HG03108 (cell line): Measurements from ENCODE around the gene KLK8.
"Not testable (repeated sequence)": the region's sequence is repeated elsewhere in the genome, so short reads cannot be mapped to it uniquely, and the experiment has no call there.

Experiments
- ATAC-seq: cut with Tn5 transposase; IDR thresholded peaks from one replicate; pipeline ENCODE4 v1.9.1; 2021; ENCODE audit warnings: moderate library complexity; ENCODE audit not compliant: unreplicated experiment

The KLK8 gene

DNA sequence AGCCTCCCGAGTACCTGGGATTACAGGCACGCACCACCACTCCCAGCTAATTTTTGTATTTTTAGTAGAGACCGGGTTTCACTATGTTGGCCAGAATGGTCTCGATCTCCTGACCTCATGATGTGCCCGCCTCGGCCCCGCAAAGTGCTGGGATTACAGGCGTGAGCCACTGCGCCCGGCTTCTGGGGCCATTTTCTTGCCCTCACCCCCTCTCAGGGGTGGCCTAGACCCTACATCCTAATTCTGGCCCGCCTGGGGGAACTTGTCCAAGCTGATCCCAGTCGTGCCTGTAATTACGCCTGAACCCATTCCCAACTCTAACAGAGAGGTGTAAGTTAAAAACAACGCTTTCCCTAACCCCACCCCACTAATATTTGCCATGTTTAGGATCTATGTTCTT lies 17.0 kb downstream of the KLK8 start:
- not testable (repeated sequence) for ATAC-seq

DNA sequence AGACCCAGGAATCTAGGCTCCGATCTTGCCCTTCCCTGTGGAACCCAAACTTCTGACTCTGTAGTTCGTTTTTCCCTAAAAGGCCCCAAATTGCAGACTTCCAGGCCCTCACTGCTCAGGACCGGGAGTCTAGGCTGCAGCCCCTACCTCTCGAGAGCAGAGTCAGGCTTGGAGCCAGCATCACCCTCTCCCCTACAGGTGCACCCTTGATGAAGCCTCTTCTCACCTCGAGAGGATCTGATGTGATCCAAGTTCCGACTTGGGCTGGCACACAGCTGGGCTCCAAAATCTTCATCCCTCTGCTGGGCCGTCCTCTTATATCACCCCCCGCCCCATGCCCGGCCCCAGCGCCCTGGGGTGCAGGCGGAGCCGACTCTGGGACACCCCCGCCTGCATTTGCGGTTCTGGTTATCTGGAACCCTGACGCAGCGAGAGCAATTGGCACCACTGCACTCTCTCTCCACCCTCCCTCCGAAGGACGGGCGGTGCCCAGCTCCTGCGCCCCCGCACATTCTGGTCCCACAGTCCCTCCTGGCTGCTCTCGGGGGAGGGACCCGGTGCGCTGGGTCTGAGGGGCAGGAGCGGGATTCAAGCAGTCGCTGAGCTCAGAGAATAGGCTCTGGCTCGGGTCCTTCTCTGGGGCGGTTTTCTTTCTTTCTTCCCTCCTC lies 17.6 kb downstream of the KLK8 start, which contains the start of gene KLK7:
Gene KLK7 (minus strand): TSS at position 293 of the 668 bp plus-strand sequence. CDS start 1,518 bp downstream, outside the sequence.
- ATAC-seq = no peak

DNA sequence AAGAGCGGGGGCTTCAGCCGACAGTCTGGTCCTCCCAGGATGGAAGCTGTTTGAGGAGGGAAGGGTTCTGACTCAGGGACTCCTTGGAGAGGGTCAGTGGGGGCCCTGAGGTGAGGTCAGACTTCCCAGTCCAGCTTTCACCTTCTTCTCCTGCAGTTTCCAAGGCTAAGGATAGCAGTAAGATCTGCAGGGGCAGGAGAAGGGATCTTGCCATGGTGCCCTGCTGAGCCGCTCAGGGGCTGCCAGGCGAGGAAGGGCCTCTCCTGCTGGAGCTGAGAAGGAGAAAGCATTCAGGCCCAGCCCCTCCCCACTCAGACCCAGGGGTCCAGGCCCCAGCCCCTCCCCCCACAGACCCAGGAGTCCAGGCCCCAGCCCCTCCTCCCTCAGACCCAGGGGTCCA lies 19.2 kb downstream of the KLK8 start:
- no peak for ATAC-seq

DNA sequence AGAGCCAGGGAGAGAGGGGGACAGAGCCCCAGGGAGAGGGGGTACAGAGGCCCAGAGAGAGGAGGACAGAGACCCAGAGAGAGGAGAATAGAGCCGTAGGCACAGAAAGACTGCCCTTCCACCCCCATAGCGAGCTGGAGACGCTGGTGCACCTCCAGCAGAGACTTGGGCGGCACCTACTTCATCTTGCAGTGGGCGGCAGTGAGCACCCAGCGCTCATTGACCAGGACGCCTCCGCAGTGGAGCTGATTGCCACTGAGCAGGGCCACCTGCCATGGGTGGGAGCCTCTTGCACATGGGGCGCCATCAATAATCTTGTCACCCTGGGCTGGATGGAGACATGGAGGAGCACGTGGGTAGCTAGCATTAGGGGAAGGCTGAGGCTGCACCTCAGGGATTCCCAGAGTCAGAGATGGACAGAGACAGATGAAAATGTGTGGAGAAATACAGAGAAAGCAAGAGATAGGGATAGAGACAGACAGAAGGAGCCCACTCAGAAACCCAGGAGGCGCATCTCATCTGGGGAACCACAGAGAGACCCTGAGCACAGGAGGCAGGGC lies 19.7 kb downstream of the KLK8 start:
- no peak for ATAC-seq

DNA sequence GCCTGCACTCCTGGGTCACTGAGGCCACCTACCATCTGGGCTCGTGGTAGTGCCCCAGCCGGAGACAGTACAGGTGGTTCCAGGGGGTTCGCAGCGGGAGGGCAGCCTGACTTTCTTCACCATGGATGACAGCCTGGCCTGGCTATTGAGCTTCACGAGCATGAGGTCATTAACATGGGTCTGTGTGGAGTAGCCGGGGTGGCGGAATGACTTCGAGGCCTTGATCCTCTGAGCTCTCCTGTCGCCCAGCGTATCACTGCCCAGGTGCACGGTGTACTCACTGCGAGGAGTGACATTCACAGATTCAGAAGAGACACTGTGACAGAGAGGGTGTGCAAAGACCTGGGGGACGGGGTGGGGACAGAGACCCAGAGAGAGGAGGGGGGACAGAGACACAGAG lies 21.2 kb downstream of the KLK8 start:
- ATAC-seq = no peak

DNA sequence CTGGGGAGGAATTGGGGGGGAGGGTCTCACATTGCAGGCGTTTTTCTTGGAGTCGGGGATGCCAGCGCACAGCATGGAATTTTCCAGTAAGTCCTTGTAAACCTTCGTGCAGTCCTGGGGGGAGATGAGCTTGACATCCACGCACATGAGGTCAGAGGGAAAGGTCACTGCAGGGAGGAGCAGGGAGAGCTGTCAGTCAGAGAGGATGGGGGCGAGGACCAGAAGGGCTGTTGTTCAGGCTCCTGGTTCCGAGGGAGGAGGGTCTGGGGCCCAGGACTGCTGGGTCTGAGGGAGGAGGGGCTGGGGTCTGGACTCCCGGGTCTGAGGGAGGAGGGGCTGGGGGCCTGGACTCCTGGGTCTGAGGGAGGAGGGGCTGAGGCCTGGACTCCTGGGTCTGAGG lies 21.6 kb downstream of the KLK8 start:
- no peak for ATAC-seq

DNA sequence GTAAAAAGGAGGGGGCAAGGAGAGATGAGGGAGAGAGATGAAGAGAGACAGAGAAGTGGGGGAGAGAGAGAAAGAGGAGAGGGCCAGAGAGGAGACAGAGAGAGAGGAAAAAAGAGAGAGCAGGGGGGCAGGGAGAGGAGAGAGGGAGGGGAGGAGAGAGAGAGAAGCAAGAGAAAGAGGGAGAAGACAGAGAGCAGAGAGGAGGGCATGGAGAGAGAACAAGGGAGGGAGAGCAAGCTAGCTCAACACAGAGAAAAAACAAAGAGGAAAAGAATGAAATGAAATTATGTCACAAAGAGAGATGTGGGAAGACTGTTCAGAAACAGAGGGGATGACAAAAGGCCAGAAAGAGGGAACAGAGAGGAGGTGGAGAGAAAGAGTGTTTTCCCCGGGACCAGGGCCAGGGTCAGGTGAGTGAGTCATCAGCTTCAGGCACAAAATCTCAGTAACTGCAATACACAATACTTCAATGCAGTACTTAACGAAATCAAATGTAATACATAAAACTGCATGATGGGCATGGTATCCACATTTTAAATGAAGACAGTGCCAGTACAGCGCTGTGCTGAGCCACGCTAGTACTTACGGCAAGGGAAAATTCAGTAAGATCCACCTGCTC lies 22.5 kb downstream of the KLK8 start:
- ATAC-seq = no peak

DNA sequence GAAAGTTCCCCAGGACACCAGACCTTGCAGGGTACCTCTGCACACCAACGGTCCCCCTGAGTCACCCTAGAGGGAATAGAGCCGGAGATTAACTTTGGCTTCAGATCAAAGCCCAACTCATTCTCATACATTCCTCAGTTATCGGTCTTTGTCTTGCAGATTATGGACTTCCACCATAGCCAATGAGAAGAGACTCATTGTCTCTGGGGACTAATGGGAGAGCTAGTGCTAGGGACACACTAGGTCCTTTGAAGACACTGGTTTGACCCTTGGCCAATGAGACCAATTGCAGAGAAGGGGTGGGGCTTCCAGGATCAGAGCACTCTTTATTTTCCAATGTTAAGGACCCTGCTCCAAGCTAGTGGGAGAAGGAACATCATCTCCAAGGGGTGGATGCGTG lies 23.8 kb downstream of the KLK8 start:
- ATAC-seq = no peak

DNA sequence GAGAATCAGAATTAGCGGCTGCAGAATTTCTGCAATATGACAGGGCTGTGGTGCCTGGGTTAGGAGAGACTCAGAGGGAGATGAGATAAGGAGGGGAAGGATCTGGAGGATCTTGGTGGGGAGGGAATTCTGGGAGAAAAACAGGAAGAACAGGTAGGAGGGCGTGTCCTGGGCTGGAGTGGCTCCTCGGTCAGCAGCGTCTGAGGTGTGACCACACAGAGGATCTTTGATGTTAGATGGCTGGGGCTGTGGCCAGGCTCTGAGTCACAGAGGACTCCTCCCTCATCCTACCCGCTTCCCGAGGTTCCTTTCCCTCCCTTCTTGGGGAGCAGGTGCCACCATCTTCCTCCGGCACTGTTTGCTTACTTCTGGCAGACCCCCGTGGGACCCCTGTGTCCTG lies 25.6 kb downstream of the KLK8 start:
- no peak for ATAC-seq

DNA sequence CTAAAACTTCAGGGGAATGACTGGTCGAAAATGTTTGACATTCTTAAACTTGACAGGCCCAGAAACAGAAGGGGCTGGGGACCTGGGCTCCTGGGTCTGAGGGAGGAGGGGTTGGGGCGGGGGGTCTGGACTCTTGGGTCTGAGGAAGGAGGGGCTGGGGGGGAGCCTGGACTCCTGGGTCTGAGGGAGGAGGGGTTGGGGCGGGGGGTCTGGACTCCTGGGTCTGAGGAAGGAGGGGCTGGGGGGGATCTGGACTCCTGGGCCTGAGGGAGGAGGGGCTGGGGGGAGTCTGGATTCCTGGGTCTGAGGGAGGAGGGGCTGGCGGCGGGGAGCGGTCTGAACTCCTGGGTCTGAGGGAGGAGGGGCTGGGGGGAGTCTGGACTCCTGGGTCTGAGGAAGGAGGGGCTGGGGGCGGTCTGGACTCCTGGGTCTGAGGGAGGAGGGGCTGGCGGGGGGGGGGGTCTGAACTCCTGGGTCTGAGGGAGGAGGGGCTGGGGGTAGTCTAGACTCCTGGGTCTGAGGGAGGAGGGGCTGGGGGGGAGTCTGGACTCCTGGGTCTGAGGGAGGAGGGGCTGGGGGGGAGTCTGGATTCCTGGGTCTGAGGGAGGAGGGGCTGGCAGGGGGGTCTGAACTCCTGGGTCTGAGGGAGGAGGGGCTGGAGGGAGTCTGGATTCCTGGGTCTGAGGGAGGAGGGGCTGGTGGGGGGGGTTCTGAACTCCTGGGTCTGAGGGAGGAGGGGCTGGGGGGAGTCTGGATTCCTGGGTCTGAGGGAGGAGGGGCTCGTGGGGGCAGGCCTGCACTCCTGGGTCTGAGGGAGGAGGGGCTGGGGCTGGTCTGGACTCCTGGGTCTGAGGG lies 26.5 kb downstream of the KLK8 start:
- no peak for ATAC-seq

DNA sequence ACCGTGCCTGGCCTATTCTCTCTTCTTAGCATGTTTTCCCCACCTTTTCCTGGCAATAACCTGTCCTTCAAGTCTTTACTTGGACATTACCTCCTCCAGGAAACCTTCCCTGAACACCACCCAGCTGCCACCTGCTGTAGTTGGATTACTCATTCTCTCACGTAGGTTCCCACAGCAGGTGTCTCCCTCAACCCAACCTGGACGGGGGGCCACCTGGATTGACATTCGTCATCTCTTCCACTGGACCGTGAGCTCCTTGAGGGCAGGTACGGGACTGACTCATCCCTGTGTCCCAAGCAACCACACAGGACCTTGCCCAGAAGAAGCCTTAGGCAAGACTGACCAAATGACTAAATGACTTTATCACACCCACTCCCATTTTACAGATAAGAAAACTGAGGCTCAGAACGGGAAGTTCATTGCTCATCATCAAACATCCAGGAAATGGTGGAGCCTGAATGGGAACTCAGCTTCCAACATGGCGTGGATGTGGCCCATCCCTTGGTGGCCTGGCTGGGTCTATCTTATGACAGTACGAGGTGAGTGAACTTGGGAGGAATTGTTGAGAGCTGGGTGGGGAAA lies 28.5 kb downstream of the KLK8 start:
- no peak for ATAC-seq

DNA sequence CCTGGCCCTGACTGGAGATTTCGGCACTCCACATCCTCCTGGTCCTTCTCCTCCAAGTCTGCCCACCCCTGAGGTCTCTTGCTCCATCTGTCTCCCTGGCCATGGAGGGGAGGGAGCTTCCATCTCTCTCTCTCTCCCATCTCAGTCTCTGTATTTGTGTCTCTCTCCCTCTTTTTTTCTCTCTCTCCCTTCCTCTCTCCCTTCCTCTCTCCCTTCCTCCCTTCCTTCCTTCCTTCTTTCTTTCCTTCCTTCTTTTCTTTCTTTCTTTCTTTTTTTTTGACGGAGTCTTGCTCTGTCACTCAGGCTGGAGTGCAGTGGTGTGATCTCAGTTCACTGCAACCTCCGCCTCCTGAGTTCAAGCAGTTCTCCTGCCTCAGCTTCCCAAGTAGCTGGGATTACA lies 31.6 kb downstream of the KLK8 start:
- ATAC-seq = not testable (repeated sequence)

DNA sequence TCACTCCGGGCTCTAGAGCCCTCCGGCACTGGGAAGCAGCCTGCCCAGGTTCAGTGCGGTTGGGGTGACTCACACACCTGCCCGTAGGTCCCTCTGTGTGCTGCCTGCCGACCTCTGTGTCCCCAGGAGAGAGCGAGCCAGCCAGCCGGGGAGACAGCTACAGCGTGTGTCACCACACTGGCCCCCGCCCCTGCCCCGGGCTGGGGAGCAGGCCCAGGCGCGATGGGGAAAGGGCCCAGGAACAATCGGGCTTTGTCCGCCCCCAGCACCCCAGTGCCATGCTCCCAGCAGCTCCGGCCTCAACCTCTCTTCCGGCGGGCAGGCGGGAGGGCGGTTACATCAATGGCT lies 32.0 kb downstream of the KLK8 start, which contains the start of gene KLK6:
Gene KLK6 (minus strand): TSS at position 179 of the 348 bp plus-strand sequence. CDS start 1,487 bp downstream, outside the sequence.
- ATAC-seq = no peak

DNA sequence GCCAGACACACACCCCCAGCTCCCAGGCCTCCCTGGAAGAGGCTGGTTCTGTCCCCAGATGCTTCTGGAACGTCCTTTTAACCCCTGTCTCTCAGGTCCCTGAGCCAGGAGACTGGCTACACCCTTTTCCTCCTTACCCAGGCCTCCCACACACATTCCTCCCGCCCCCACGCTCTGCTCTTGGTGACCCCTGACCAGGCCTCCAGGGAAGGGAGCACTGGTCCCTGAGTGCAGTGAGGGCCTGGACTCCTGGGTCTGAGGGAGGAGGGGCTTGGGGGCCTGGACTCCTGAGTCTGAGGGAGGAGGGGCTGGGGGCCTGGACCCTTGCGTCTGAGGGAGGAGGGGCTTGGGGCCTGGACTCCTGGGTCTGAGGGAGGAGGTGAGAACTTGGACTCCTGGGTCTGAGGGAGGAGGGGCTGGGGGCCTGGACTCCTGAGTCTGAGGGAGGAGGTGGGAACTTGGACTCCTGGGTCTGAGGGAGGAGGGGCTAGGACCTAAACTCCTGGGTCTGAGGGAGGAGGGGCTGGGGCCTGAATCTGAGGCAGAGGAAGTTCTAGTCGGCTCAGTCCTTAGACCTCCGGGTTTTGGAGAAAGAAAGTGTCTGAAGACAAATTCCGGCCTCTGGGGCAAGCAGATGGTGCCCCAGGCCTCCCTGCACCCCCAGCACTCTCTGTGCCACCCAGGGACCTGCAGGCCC lies 32.5 kb downstream of the KLK8 start:
- ATAC-seq = no peak

DNA sequence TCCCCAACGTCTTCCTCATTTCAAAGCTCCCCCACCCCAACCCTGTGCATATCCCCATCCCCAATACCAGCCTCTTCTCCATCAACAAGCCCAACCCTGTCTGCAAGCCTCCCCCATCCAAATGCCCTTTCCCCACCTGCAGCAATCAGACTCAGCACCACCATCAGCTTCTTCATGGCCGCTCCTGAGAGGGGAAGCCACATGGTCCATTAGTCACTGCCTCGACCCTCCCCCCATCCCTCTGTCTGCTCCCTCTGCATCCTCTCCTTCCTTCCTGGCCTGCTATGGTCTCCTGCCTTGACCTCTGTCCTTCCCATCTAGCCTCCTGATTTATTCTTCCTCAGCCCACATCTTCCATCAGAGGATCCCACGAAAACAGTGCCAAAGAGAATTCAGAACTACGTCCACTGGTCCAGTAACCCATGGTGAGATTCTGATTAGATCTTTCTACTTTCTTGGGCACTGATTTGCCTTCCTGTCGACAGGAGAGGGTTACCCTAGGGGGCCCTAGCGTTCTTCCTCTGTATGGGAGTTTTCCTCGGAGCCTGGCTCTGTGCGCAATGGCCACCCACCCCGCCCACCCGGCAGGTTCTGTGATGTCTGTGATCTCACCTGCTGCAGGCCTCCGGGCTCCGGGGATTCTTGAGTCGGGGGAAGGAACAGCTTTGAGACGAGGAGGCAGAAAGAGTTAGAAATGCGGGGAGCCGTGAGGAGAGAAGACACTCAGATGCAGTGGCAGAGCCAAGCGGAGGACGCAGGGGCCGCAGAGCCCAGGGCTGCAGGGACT lies 33.3 kb downstream of the KLK8 start:
- no peak for ATAC-seq

DNA sequence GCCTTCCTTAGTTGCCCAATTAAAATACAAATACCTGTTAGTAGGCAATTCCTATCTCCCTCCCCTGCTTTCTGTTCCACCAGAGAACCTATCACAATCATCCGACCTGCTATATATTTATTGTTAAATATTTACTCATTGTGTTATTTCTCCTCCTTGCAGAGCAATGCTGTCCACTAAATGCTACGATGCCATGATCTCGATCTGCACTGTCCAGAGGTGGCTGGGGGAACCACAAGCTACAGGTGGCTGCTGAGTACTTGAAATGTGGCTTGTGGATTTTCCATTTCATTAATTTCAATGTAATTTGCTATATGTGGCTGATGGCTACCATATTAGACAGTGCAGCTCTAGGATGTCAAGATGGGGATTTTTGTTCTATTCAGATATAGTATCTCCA lies 37.1 kb downstream of the KLK8 start:
- no peak for ATAC-seq

DNA sequence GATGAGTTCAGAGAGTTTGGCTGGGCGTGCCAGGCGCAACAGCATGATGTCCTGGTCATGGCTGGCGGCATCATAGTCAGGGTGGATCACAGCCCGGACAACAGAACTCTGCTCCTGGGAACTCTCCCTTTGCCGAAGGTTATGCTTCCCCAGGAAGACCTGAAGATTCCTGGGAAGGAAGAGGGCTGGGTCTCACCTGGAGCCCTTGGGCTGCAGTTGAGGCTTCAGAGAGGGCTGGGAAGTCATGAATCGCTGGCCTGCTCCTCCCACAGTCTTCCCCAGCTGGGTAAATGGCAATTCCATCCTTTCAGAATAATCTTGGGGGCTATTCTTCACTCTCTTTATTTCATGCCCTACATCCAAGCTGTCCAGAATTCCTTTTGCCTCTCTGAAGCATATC lies 38.0 kb downstream of the KLK8 start:
- ATAC-seq = no peak

DNA sequence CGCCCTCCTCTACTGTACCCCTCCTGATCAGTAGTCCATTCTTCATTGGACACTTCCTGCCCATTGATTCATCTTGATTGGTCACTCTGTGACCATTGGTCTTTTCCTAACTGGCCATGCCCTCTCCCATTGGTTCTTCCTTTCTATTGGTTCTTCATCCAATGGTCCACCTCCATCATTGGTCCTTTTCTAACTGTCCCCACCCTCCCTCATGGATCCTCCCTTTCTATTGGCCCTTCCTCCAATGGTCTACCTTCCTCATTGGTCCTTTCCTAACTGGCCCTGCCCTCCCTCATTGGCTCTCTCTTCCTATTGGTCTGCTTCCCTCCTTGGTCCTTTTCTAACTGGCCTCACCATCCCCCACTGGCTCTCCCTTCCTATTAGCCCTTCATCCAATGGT lies 39.2 kb downstream of the KLK8 start:
- ATAC-seq = no peak

DNA sequence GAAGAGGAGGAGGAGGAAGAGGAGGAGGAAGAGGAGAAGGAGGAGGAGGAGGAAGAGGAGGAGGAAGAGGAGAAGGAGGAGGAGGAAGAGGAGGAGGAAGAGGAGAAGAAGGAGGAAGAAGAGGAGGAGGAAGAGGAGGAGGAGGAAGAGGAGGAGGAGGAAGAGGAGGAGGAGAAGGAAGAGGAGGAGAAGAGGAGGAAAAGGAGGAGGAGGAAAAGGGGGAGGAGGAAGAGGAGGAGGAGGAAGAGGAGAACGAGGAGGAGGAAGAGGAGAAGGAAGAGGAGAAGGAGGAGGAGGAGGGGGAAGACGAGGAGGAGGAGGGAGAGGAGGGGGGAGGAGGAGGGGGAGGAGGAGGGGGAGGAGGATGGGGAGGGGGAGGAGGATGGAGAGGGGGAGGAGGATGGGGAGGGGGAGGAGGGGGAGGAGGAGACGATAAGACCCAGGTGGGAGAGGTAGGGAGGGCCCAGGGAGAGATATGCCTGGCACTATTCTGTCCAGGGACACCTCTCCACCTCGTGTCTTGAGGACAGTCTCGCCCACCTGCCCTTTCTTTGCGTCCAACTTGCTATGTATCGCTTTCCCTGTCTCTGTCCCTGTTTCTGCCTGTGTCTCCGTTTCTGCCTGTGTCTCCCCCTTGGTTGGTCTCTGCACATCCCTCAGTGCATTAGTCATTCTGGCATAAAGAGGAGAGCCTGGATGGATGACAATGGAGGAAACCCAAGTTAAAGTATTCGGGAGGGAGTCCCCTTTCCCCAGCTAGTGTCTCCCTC lies 41.5 kb downstream of the KLK8 start:
- ATAC-seq = no peak
